RWPE2 (cell line): Measurements from ENCODE around the gene CFAP77.

Source experiments
- ATAC-seq: fragments of 200-7000 bp; cut with Tn5 transposase; 3 replicates; pipeline ENCODE4 v1.9.1; 2021; ENCODE audit warnings: low read depth
- DNase-seq: peaks from one replicate; pipeline ENCODE4 v3.0.0-alpha.2; 2020; ENCODE audit warnings: low spot score
- H3K27ac ChIP-seq: fragments of 450-650 bp; 2 replicates; pipeline ENCODE4 v1.5.1; 2017; ENCODE audit warnings: mild to moderate bottlenecking; ENCODE audit not compliant: poor library complexity, severe bottlenecking
- H3K27me3 ChIP-seq: fragments of 250-450 bp; sonication (Bioruptor Pico); 2 replicates; pipeline ENCODE4 v1.5.1; 2021; ENCODE audit warnings: mild to moderate bottlenecking, moderate library complexity; ENCODE audit not compliant: insufficient read depth, poor library complexity, severe bottlenecking
- H3K36me3 ChIP-seq: fragments of 250-450 bp; sonication (Bioruptor Pico); 2 replicates; pipeline ENCODE4 v1.5.1; 2020; ENCODE audit warnings: low read depth, mild to moderate bottlenecking, moderate library complexity
- H3K4me1 ChIP-seq: fragments of 250-450 bp; sonication (Bioruptor Pico); 2 replicates; pipeline ENCODE4 v1.5.1; 2021; ENCODE audit warnings: mild to moderate bottlenecking, moderate library complexity; ENCODE audit not compliant: insufficient read depth, poor library complexity, severe bottlenecking
- H3K4me3 ChIP-seq: fragments of 250-450 bp; sonication (Bioruptor Pico); 2 replicates; pipeline ENCODE4 v1.5.1; 2021; ENCODE audit warnings: mild to moderate bottlenecking, moderate library complexity; ENCODE audit not compliant: severe bottlenecking
- H3K9me3 ChIP-seq: fragments of 250-450 bp; sonication (Bioruptor Pico); 2 replicates; pipeline ENCODE4 v1.5.1; 2021; ENCODE audit warnings: mild to moderate bottlenecking, moderate library complexity; ENCODE audit not compliant: severe bottlenecking
- TF ChIP-seq, protein P1 (sequence below): fragments of 450-650 bp; IDR thresholded peaks from one replicate; pipeline ENCODE4 v1.5.1; 2017; ENCODE audit warnings: mild to moderate bottlenecking, moderate library complexity; ENCODE audit not compliant: poor library complexity, severe bottlenecking

CFAP77 gene

DNA sequence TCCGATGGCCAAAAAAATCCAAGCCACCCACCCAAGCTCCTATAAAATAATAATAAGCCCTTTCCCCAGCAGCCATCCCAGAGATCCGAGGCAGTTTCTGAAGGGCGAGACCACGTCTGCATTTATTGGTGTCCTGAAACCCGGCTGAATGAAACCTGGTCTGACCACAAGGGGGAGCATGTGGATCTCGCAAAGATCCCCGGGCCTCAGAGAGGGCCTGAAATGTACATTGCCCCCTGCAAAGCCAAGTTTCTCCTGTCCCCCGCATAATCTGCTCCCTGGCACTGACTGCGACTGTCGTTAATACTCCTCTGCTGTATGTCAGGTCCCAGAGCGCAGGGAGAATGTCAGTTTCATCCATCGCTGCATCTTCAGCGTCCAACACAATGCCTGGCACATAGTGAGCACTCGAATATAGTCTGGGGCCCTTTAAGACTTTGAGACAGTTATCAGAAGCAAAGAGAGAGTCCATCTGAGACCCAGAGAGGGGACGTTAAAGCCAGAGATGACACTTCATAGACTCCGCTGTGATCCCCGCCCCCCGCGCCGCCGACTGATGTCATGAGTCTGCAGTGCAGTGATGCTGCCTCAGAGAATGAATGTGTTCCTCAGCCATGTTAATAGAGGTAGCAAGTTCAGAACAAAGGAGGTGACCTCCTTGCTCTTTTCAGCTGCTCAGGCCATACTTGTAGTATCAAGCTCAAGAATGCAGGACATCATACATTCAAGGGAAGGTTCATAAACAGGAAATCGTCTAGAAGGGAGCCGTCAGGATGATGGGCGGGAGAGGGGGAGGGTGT lies 97.9 kb downstream of the CFAP77 start:
- Histone ChIP-seq H3K9me3 (no peaks in the 10 kb centered on the region), H3K27me3 (peaks cover 37% of the 10 kb centered on the region), H3K4me1 (no peaks in the 10 kb centered on the region), H3K36me3 (no peaks in the 10 kb centered on the region), H3K27ac (no peak overlapping the region), H3K4me3 (no peak overlapping the region)
- ATAC-seq = peak; percentile 76; the same call in 2 of the 3 replicates
- DNase-seq = no peak
- TF ChIP-seq, protein P1, sequence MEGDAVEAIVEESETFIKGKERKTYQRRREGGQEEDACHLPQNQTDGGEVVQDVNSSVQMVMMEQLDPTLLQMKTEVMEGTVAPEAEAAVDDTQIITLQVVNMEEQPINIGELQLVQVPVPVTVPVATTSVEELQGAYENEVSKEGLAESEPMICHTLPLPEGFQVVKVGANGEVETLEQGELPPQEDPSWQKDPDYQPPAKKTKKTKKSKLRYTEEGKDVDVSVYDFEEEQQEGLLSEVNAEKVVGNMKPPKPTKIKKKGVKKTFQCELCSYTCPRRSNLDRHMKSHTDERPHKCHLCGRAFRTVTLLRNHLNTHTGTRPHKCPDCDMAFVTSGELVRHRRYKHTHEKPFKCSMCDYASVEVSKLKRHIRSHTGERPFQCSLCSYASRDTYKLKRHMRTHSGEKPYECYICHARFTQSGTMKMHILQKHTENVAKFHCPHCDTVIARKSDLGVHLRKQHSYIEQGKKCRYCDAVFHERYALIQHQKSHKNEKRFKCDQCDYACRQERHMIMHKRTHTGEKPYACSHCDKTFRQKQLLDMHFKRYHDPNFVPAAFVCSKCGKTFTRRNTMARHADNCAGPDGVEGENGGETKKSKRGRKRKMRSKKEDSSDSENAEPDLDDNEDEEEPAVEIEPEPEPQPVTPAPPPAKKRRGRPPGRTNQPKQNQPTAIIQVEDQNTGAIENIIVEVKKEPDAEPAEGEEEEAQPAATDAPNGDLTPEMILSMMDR = peak; percentile 82

DNA sequence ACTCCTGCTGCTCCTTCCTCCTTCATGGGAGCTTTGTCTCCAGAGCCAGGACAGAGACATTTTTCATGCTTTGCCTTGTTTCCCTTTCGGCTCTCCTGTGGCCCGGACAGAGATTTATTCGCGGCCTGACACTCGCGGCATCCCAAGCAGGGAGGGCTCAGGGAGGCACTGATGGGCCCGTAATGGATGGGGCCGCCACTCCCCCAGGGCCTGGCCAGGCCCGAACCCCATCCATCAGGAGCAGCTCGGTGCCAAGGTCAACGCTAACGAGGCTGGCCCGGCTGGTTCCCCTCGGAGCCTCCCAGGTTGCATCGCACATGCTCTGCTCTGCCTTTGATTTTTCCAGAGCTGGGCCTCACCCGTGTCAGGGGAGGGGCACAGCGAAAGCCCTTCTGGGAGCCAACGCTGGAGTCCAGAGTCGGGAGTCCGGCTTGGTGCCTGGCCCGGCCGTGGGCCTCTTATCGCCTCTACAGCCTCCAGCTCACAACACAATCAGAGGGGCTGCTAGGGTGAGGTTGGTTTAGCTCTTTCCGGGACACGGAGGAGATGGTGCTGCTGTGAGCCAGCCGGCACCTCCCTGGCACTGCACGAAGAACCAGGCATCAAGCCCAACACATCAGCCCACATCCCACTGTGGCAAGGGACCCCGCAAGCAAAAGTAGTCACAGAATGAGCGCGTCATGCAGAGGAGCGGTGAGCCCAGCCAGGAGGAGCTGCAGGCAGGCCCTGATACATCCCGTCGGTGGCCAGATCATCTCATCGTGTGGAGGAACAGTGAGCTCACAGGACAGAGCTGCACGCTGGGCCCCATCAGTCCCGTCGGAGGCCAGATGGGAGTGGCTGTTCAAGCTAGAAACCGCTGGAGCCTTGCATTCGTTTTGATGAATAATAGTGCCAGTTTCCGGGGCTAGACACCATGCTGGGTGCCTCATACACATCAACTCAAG lies 100.2 kb downstream of the CFAP77 start:
- Histone ChIP-seq H3K4me3 (no peak overlapping the region), H3K27ac (no peak overlapping the region), H3K27me3 (peaks cover 15% of the 10 kb centered on the region), H3K4me1 (no peaks in the 10 kb centered on the region), H3K36me3 (no peaks in the 10 kb centered on the region), H3K9me3 (no peaks in the 10 kb centered on the region)
- ATAC-seq (no peak), DNase-seq (no peak)
- TF ChIP-seq, protein P1 = no peak

DNA sequence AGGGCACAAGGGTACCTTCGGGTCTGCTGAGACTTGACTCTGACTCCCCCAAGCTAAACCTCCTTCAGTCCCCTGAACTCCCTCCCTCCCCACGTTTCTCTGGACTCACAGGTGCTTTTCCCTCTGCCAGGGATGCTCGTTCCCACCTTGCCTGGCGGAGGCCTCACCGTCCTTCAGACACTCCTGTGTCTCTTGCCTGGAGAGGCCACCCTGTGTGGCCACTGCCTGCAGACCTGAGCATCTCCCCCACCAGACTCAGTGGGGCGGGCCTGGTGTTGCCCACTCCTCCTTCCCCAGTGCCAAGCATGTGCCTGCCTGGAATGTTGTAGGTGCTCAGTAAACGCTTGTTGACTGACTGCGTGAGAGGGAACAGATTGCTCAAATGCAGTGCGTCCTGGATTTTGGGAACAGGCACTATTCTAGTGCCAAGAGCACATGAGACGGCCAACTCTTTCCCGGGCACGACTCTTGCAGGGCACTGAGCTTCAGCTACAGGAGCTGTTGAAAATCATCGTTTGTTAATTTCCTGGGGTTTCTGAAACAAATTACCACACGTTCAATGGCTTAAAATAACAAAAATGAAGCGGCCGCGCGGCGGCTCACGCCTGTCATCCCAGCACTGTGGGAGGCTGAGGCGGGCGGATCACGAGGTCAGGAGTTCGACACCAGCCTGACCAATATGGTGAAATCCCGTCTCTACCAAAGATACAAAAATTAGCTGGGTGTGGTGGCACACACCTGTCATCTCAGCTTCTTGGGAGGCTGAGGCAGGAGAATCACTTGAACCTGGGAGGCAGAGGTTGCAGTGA lies 101.4 kb downstream of the CFAP77 start:
- ATAC-seq (no peak), DNase-seq (no peak)
- no peaks in the 10 kb centered on the region for H3K9me3 ChIP-seq
- TF ChIP-seq, protein P1 = no peak
- no peaks in the 10 kb centered on the region for H3K4me1 ChIP-seq
- H3K27ac ChIP-seq = no peak overlapping the region
- H3K27me3 ChIP-seq = peaks cover 6% of the 10 kb centered on the region
- no peak overlapping the region for H3K4me3 ChIP-seq
- no peaks in the 10 kb centered on the region for H3K36me3 ChIP-seq

DNA sequence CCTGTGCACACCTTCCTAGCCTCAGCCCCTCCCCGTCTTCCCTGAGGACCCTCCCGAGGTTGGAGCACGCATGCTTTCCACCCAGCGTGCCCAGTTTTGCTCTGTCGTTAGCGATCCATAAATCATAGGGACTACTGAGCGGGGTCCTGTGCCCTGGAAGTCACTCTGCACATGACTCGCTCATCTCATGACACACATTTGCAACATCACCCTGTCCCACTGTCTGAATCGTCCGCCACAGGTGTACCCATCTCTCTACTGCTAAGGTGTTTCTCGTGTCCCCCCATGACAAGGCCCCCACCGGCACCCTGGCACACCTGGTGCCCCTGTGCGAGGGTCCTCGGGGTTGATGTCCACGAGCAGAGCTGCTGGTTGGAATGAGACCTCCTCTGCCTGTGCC lies 103.4 kb downstream of the CFAP77 start:
- no peak overlapping the region for H3K27ac ChIP-seq
- TF ChIP-seq, protein P1 = no peak
- H3K36me3 ChIP-seq = no peaks in the 10 kb centered on the region
- ATAC-seq (no peak), DNase-seq (no peak)
- no peak overlapping the region for H3K4me3 ChIP-seq
- no peaks in the 10 kb centered on the region for H3K4me1 ChIP-seq
- H3K9me3 ChIP-seq = no peaks in the 10 kb centered on the region
- H3K27me3 ChIP-seq = peaks cover 8% of the 10 kb centered on the region
